Stomach smooth muscle (tissue), 2 donors: ENCODE results near the gene CCNY.

Experiments
- H3K27ac ChIP-seq: one replicate; pipeline ENCODE4 v1.7.0; 2013; ENCODE audit warnings: mild to moderate bottlenecking, low read length, inconsistent platforms
- H3K27me3 ChIP-seq, 2 donors: one replicate each; pipeline ENCODE4 v1.7.0; 2013; ENCODE audit warnings: low read length in 2 of 2; ENCODE audit not compliant: insufficient read depth in 2 of 2, control insufficient read depth in 1 of 2
- H3K36me3 ChIP-seq, 2 donors: one replicate each; pipeline ENCODE4 v1.7.0; 2013; ENCODE audit warnings: low read length in 2 of 2; ENCODE audit not compliant: control insufficient read depth in 2 of 2, insufficient read depth in 2 of 2
- H3K4me1 ChIP-seq: one replicate; pipeline ENCODE4 v1.7.0; 2013; ENCODE audit warnings: low read length; ENCODE audit not compliant: control insufficient read depth, insufficient read depth
- H3K4me3 ChIP-seq, 2 donors: one replicate each; pipeline ENCODE4 v1.7.0; 2013; ENCODE audit warnings: low read length in 2 of 2
- H3K9ac ChIP-seq, 2 donors: one replicate each; pipeline ENCODE4 v1.7.0; 2013; ENCODE audit warnings: low read length in 2 of 2, mild to moderate bottlenecking in 1 of 2
- H3K9me3 ChIP-seq, 2 donors: one replicate each; pipeline ENCODE4 v1.7.0; 2013; ENCODE audit warnings: low read length in 2 of 2; ENCODE audit not compliant: control insufficient read depth in 2 of 2
- donor health status: healthy.
- donor health status: Pancreatic carcinoma.

CCNY gene

DNA sequence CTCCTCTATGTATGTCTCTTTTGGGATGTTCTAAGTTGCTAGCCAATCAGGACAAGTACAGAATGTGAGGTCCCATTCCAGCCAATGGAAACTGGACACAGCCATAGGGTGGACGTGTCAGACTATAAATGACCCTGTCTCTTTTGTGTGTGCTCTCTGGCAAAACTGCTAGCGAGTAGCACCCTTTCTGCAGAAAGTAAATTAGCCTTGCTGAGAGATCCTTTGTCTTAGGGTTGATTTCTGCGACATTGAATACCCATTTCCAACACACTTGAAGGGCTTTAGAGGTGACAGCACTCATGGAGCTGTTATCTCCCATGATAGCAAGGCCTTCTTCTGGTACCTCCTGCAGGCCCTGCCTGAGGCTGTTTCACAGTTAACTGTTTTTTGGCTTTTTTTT, 107.5 kb downstream of the CCNY start:
- no peak overlapping the region for H3K27ac ChIP-seq
- H3K27me3 ChIP-seq: no peaks in the 10 kb centered on the region
- H3K9me3 ChIP-seq: peaks cover 9 to 13% of the 10 kb centered on the region in 2 donors
- peaks cover 17% of the 10 kb centered on the region for H3K4me1 ChIP-seq
- no peaks in the 10 kb centered on the region for H3K36me3 ChIP-seq
- H3K9ac ChIP-seq: no peak overlapping the region
- H3K4me3 ChIP-seq: no peak overlapping the region

DNA sequence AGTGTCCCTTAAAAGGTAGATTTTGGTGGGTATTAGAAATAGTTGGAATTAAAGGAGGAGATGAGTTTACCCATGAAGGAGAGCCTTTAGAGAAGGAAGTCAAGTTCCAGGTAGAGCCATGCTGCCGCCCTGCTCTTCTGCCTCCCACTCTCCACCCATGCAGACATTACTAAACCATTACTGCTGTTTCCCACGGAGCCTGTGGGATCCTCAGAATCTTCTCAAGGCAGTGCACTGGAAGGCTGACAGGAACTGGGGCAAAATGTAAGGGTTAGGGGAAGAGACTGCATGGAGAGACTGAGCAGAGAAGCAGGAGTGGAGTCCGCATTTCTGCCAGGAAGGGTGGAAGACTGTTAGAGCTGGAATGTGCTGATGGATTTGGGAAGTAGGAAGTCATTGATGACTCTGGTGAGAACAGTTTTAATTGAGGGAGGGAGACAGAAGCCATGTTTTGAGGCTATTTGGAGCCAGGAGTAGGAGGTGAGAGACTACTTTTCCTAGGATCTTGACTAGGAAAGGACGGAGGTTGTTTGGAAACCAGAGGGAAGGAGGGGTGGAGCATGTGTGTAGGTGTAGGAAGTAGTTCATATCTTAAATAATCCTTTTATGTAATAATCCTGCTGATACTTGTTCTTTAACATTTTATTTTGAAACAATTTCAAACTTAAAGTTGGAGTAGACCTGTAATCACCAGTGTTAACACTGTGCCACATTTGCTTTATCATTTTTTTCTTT, 109.0 kb downstream of the CCNY start:
- Histone ChIP-seq H3K9me3 (peaks cover 9 to 13% of the 10 kb centered on the region in 2 donors), H3K27ac (no peak overlapping the region), H3K9ac (no peak overlapping the region), H3K36me3 (no peaks in the 10 kb centered on the region), H3K4me1 (peaks cover 31% of the 10 kb centered on the region), H3K27me3 (no peaks in the 10 kb centered on the region), H3K4me3 (no peak overlapping the region)

GRCh38 chr10:35446439-35446838, 110.1 kb downstream of the CCNY start:
- Histone ChIP-seq H3K9ac (no peak overlapping the region), H3K9me3 (peaks cover 9 to 13% of the 10 kb centered on the region in 2 donors), H3K27me3 (no peaks in the 10 kb centered on the region), H3K36me3 (no peaks in the 10 kb centered on the region), H3K27ac (no peak overlapping the region), H3K4me1 (peaks cover 34% of the 10 kb centered on the region), H3K4me3 (no peak overlapping the region)

DNA sequence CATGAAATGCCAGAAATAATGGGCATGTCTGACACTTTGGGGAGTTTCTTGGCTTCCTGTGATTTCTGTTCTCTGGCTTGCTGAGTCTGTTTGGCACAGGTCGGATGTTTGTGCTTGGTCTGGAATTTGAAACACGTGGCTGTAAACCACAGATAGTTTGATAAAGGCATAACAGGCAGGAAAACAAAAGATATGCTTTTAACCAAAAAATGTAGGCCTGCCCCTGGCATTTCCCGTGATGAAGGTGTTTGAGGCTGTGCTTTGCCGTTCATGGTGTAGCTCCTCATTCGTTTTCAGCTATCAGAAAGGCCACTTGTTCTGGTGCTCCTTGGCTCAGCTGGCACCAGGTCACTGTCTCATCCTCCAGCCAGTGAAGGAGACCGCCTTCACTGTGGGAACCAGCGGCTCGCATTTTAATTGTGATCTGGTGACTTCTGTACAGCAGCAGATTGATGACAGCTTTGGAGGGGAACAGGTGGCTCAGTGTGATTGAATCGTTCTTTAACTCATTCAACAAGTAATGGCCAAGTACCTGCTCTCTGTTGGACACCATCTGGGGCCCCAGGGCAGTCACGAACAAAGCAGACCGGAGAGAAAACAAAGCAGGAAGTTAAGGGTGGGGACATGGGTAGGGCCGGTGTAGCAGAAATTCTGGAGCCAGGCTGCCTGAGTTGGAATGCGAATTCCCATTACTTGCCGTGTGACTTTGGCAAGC, 111.5 kb downstream of the CCNY start:
- H3K4me3 ChIP-seq: no peak overlapping the region
- H3K9ac ChIP-seq: no peak overlapping the region
- H3K27ac ChIP-seq: no peak overlapping the region
- peaks cover 38% of the 10 kb centered on the region for H3K4me1 ChIP-seq
- peaks cover 7 to 13% of the 10 kb centered on the region in 2 donors for H3K9me3 ChIP-seq
- H3K36me3 ChIP-seq: no peaks in the 10 kb centered on the region
- H3K27me3 ChIP-seq: no peaks in the 10 kb centered on the region

DNA sequence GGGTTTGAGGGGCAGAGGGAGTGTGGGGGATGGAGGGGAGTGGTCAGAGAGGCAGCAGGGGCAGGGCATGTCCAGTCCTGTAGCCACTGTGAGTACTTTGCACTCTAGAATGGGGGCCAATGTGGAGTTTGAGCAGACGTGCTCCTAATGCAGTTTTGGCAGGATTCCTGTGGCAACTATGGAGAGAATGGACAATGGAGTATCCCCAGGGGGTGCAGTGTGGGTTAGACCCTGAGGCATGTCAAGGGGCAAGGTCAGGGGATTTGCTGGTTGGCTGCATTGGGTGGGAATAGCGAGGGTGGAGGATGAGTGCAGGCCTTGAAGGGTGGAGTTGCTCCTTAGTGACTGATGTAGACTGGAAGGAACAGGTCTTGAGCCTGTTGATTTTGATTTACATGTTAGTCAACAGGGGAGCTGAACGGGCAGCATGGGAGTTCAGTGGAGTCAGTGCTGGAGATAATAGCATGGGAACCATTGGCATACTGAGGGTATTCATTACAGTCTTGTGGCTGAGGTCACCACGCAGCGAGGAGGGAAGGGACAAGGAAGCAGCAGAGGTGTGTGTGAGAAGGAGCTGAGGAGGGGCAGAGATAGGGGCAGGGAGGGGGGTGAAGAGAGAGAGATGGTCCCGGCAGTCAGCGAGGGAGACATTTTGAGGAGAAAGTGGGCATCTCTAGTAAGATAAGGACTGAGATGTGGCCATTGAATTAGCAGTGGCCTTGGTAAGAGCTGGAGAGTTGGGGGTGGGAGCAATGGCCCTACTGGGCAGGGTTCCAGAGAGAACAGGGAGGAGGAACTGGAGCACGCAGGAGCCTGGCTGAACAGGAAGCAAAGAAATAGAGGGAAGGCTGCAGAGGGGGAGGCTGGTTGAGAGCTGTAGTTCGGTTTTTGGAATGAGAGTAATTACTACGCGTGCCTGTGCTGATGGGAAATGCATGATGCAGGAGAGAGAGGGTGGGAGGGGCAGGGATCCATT, 112.7 kb downstream of the CCNY start:
- Histone ChIP-seq H3K9me3 (peaks cover under 1 to 6% of the 10 kb centered on the region in 2 donors), H3K27ac (no peak overlapping the region), H3K27me3 (no peaks in the 10 kb centered on the region), H3K4me1 (peaks cover 38% of the 10 kb centered on the region), H3K36me3 (no peaks in the 10 kb centered on the region), H3K9ac (no peak overlapping the region), H3K4me3 (peak overlapping the region in 1 of 2 donors; percentile 29)

DNA sequence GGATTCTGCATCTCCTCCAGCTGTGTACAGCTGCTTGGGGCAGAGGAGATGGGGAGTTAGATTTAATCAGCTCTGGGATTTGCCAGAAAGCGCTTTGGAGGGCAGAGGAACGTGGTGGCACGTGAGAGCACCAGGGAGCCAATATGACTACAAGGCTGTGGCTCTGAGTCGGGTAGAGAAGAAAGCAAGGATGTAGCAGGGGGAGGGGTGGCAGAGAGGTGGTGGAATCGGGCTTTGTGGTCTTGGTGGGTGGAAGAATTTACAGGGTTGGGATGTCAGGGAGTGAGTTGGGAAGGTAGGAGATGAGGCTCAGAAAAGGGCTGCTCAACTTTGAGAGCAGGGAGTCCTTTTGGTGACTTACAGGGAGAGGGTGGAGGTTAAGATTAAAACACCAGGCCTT, 113.6 kb downstream of the CCNY start:
- no peak overlapping the region for H3K9ac ChIP-seq
- no peaks in the 10 kb centered on the region for H3K27me3 ChIP-seq
- no peak overlapping the region for H3K4me3 ChIP-seq
- no peak overlapping the region for H3K27ac ChIP-seq
- H3K9me3 ChIP-seq: no peaks in the 10 kb centered on the region
- H3K36me3 ChIP-seq: no peaks in the 10 kb centered on the region
- H3K4me1 ChIP-seq: peaks cover 48% of the 10 kb centered on the region

DNA sequence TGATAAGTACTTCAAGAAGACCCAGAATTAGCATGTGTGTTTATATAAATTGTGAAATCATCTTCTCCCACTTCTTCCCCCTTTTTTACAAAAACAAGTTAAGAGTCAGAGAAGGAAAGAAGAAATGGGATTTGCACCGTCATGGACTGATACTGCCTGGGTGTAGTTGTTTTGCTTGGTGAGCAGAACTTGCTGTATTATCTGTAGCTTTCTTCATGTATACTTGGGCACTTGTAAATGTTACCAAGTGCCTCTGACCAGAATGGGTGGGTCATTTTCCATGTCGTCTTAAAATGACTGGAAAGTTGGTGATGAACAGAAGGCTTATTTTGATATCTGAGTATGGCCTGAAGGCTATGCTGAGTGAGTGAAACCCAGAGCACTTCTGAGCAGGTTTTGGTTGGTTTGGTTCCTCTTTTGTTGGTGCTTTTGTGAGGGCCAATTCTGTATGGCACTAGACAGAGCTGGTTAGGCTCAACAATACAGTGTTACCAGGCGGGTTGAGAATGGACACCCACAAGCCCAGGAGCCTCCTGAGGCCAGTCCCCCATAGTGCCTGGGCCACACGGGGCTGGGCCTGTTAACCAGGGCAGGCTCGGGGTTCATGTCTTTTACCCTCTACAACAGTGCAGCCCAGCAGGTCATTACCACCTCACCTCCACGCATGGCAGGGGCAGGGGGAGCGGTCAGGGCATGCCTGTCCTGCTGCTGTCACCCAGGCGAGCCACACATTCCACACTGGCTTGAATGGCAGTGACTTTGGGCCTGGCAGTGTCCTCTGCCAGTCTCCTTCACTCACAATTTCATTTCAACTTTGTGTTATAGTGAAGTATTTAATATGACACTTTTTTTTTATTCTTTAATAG, 115.1 kb downstream of the CCNY start:
- Histone ChIP-seq H3K4me3 (no peak overlapping the region), H3K4me1 (peaks cover 50% of the 10 kb centered on the region), H3K27ac (peak overlapping the region; percentile 37), H3K27me3 (no peaks in the 10 kb centered on the region), H3K36me3 (no peaks in the 10 kb centered on the region), H3K9me3 (no peaks in the 10 kb centered on the region), H3K9ac (no peak overlapping the region)

- Histone ChIP-seq H3K4me3 (no peak overlapping the region), H3K27me3 (no peaks in the 10 kb centered on the region), H3K9me3 (no peaks in the 10 kb centered on the region), H3K4me1 (peaks cover 50% of the 10 kb centered on the region), H3K36me3 (no peaks in the 10 kb centered on the region), H3K27ac (no peak overlapping the region), H3K9ac (no peak overlapping the region)
Observed at GRCh38 chr10:35452171-35452570, 115.9 kb downstream of the CCNY start.

GRCh38 chr10:35452847-35453246, 116.5 kb downstream of the CCNY start:
- Histone ChIP-seq H3K9me3 (no peaks in the 10 kb centered on the region), H3K27me3 (no peaks in the 10 kb centered on the region), H3K4me3 (no peak overlapping the region), H3K36me3 (no peaks in the 10 kb centered on the region), H3K9ac (no peak overlapping the region), H3K27ac (no peak overlapping the region), H3K4me1 (peaks cover 46% of the 10 kb centered on the region)
